Stimulated activated CD8-positive, alpha-beta memory T cell treated with anti-CD3 and anti-CD28 coated beads, Interleukin-12 subunit alpha, Interleukin-12 subunit beta, amount 100 ng/mL, for 4 hours (primary cell): Measurements from ENCODE around the gene NRG3.
"Not testable (repeated sequence)": the region's sequence is repeated elsewhere in the genome, so short reads cannot be mapped to it uniquely, and the experiment has no call there.

ENCODE experiments used
- DNase-seq: peaks from one replicate; pipeline ENCODE4 v3.0.0-alpha.2; 2020; ENCODE audit warnings: low read depth

Gene NRG3

DNA sequence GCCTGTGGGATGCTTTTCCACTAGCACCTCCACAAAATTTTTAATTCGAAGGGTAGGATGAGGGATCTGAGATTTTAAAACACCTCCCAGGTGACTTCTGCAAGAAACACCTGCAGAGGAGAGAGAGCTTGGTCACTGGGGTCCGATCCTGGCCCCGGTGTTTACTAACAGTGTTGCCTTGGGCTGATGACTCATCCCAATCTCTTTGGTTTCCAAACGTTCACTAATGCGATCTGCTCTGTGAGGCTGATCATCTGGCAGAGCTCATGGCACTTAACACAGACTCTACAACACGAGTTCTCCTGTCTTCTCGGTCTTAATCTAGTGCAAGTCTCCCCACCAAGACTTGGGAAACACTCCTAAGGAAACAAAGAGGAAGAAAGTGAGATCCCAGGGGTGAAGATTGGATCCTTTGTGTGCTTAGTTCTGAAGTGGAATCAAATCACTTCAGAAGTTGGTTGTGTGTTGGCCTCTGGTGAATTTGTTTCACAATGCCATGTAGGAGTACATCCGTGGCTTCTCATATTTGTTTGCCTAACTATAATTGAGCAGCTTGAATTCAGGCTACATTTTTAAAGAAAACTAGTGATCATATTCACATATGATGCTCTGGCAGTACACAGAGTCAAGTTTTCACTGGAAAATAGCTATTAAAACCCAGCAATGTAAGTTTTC is 407.9 kb downstream of the NRG3 start:
- no peak for DNase-seq

DNA sequence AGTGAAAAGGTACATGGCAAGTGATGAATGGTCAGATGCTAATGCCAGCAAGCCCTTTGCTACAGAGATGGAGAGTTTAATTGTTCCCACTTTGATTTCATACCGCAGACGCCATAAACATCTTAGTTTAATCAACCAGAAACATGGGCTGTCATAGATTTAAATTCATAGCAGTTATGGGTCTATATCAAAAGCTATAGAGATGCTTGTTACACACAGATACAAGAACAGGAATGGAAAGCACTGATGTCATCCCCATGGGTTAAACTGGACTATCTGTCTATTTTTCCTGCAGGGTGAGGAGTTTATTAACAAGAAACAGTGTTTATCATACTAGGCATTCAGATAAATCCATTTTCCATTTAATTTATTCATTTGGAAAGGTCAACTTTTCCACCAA is 409.2 kb downstream of the NRG3 start:
- no peak for DNase-seq

DNA sequence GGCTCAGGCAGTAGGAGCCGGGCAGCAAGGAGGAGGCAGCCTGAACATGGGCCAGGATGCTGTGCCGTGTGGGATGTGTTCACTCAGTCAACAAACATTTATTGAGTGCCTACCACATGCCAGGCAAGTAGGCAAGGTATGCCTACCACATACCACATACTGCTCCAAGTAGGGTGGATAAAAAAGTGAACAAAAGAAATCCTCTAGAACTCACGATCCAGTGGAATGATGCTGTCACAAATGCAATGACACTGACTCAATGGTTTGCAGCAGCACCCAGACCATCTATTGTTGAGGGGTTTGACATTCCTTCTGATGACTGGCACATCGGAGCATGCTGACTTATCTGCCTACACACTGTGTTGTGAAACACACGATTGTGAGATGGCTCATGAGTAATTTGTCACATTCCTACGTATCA is 413.5 kb downstream of the NRG3 start:
- no peak for DNase-seq

DNA sequence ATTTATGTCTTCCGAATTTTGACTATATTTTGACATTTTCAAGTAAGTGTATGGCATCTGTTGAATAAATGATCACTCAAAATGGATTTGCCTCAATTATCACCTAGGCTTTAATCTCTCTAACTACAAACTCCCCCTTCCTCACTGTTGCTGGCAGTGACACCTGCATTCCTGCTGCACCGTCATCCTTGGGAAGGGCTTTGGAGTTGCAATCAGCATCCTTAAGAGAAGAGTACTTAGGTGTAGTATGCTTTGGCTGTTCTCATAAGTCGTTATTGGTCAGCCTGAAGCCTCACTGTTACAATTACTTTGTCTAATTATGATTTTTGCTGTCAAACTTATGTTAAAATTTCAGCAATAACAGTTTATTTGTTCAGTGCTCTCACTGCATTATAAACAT is 415.0 kb downstream of the NRG3 start:
- DNase-seq: no peak

GRCh38 chr10:82294874-82295378 is 419.9 kb downstream of the NRG3 start:
- DNase-seq: no peak

GRCh38 chr10:82308641-82309040 is 433.6 kb downstream of the NRG3 start:
- no peak for DNase-seq

GRCh38 chr10:82310839-82311238 is 435.8 kb downstream of the NRG3 start:
- DNase-seq: no peak

- DNase-seq: no peak
These were observed 438.4 kb downstream of the NRG3 start for GRCh38 chr10:82313401-82313800.

GRCh38 chr10:82318534-82318933 is 443.5 kb downstream of the NRG3 start:
- no peak for DNase-seq

- no peak for DNase-seq
These were observed 444.1 kb downstream of the NRG3 start for GRCh38 chr10:82319074-82319473.

DNA sequence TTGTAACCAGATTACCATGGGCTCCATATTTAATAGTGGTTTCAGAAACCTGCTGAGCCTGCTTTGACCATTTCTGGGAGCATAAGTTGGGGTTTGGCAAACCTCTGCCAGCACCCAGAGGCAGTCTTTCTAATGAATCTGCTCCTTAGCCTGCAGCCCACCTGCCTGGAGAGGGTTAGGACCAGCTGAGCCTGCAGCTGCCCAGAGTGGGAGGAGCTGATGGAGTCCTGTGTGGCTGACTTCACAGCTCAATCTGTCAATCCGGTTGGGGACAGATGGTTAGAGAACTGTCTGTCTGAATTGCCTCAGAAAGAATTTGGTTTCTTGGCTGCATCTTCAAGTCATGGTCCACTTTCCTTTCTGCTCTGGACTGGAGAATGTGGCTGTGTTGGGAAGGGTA is 444.6 kb downstream of the NRG3 start:
- DNase-seq: no peak

- DNase-seq: no peak
These were observed 446.7 kb downstream of the NRG3 start for GRCh38 chr10:82321724-82322123.

- no peak for DNase-seq
These were observed 456.7 kb downstream of the NRG3 start for GRCh38 chr10:82331716-82332115.

GRCh38 chr10:82335831-82336230 is 460.8 kb downstream of the NRG3 start:
- no peak for DNase-seq

GRCh38 chr10:82340166-82340565 is 465.2 kb downstream of the NRG3 start:
- no peak for DNase-seq

GRCh38 chr10:82349590-82349989 is 474.6 kb downstream of the NRG3 start:
- not testable (repeated sequence) for DNase-seq

GRCh38 chr10:82353381-82353780 is 478.4 kb downstream of the NRG3 start:
- no peak for DNase-seq

DNA sequence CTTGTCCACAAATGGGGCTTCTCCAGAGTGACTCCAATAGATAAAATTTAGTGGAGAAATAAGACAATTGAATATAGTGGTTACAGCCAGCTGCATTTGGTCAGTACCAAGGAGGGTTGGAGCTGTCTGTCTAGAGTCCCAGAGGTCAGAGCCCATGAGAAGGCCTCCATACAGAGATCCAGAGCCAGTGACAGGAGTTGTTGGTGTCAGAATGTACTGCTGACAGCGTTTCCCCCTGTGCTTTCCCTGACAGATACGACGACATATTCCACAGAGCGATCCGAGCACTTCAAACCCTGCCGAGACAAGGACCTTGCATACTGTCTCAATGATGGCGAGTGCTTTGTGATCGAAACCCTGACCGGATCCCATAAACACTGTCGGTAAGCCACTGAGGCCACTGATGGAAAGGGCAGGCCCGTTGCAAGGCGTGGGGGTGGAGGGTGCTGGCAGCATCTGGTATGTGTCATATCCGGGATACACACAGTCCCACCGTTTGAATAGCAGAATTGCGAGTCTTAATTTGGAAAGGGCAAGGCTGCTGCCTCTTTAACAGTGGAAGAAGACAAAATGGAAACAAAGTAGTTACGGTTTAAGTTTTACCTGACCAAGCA is 483.6 kb downstream of the NRG3 start:
- DNase-seq: no peak

GRCh38 chr10:82361256-82361655 is 486.3 kb downstream of the NRG3 start:
- DNase-seq: no peak

- no peak for DNase-seq
These were observed 502.6 kb downstream of the NRG3 start for GRCh38 chr10:82377608-82378007.

DNA sequence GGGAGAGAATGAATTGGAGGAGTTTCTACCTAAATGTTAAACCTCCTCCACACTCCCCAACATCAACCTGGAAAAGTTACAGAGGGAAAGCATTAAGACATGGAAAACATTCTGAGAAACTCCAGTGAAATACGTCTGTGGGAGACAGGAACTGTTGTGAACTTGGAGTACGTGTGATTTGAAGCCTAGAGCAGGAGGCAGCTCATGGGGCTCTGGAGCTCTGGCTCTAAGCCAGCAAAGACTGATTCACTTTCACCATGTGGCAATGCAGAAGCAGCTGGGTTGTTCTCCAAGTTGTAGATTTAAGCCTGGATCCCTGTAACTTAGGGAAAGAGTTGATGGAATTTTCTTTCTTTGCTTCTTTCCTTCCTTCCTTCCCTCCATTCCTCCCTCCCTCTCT is 503.2 kb downstream of the NRG3 start:
- no peak for DNase-seq

DNA sequence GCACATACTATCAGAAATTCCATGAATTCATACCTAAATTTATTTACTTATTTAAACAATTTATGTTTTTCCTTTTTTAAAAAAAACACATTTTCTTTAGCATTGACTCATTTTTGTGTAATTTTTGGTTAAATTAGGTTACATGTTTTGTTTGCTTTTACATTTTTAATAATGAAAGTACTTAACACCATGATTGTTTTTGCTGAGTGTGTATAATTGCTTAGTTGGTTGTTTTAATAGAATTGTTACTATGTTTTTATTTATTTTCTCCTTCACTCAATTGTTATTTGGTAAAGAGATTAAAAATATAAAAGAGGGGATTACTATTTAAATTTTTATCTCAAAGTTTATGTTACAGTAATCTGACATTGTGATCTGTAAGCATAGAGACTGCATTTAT is 508.4 kb downstream of the NRG3 start:
- no peak for DNase-seq

GRCh38 chr10:82390866-82391658 is 516.1 kb downstream of the NRG3 start:
- no peak for DNase-seq
